GM12873 (cell line): ENCODE data around the gene YIPF1.

ENCODE experiments used
- TF ChIP-seq, protein P1 (sequence below): IDR thresholded peaks from 2 replicates; pipeline ENCODE4 v1.5.1; 2012; ENCODE audit warnings: low read depth, mild to moderate bottlenecking, moderate library complexity, low read length, control low read depth; ENCODE audit not compliant: insufficient read depth; ENCODE audit errors: missing control alignments

Gene YIPF1

DNA sequence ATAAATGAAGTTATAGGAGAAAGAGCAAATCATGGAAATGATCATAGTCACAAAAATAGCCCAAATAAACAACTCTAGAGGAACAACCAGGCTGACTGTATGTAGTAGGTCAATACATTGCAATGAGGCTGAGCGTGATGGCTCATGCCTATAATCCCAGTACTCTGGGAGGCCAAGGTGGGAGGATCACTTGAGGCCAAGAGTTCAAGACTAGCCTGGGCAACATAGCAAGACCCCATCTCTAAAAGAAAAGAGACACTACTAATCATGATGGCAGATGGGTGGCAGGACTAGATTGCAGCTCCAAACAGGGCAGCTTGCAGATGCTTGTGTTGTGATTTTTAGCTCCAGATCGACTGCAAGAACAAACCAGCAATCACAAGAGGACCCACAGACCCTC, 79.1 kb downstream of the YIPF1 start:
- TF ChIP-seq, protein P1, sequence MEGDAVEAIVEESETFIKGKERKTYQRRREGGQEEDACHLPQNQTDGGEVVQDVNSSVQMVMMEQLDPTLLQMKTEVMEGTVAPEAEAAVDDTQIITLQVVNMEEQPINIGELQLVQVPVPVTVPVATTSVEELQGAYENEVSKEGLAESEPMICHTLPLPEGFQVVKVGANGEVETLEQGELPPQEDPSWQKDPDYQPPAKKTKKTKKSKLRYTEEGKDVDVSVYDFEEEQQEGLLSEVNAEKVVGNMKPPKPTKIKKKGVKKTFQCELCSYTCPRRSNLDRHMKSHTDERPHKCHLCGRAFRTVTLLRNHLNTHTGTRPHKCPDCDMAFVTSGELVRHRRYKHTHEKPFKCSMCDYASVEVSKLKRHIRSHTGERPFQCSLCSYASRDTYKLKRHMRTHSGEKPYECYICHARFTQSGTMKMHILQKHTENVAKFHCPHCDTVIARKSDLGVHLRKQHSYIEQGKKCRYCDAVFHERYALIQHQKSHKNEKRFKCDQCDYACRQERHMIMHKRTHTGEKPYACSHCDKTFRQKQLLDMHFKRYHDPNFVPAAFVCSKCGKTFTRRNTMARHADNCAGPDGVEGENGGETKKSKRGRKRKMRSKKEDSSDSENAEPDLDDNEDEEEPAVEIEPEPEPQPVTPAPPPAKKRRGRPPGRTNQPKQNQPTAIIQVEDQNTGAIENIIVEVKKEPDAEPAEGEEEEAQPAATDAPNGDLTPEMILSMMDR = no peak

- TF ChIP-seq, protein P1 = no peak
Observed at GRCh38 chr1:53810007-53810406, 79.6 kb downstream of the YIPF1 start.

DNA sequence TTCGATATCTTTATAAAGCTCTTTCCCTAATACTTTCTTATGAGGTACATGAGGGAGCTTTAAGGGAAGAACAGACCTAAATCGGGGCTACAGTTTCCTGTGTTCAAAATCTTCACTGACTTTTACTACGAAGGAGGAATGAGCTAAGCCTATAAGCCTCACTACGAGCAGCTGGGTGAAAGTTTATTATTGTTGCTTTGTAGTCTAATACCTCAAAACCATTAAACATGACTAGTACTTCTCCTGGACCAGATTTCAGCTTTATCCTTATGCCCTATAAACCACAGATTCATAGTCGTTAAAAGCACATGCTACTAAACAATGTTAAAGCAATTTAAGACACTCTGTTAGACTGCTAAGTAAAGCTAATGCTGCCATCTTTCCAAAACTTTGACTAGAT, 81.7 kb downstream of the YIPF1 start:
- TF ChIP-seq, protein P1 = no peak

DNA sequence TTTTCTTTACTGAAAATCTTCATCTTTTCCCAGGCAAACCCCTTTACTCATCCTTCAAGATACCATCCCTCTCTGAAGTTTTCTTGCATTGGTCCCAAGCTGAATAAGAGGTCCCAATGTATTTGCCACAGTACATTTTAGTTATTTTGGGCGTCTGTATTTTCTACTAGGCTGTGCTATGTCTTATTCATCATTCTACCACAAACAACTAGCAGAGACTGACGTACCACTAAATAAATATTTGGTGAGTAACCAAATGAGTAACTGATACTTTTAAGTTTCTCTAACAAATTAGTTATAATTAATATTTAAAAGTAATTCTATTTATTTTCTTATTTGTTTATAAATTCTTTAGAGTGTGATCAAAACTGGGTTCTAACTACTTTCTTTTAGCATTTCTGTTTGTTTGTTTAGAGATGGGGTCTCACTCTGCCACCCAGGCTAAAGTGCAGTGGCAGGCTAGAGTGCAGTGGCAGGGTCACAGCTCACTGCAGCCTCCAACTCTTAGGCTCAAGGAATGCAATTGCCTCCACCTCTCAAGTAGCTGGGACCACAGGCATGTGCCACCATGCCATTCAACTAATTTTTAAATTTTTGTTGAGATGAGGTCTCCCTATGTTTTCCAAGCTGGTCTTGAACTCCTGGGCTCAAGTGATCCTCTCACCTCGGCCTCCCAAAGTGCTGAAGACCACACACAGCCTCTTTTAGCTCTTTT, 84.6 kb downstream of the YIPF1 start:
- TF ChIP-seq, protein P1 = no peak

GRCh38 chr1:53804181-53804580, 85.4 kb downstream of the YIPF1 start:
- TF ChIP-seq, protein P1 = no peak
